Measurements from ENCODE around the gene DVL2.

DNA sequence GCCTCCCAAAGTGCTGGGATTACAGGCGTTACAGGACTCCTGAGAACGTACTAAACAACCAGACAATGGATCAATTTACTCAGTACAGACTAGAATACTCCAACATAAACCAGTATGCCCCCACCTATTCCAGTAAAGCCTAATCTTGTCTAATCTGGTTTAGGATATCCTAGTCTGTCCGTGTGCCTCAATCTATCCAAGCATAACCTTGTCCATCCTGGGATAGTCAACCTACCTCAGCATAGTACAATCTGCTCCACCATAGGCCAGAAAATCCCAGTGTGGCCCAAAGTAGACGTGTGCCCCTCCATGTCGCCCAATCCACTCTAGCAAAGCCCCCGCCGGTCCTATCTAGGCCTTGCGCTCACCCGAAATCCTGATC, 625 bp downstream of the DVL2 start:
- TF ChIP-seq BRCA1 (CRISPR knock-in tag; IDR thresholded peaks at IDR 0.05) (no peak), KDM1A (CRISPR knock-in tag; IDR thresholded peaks at IDR 0.05) (no peak), CCAR2 (optimal IDR thresholded peaks at IDR 0.05; ENCODE audit: low read depth, low read length) (no peak), ZNF772 (CRISPR knock-in tag; IDR thresholded peaks at IDR 0.05) (no peak), HOXA7 (CRISPR knock-in tag; IDR thresholded peaks at IDR 0.05) (no peak), MED1 (CRISPR knock-in tag; IDR thresholded peaks at IDR 0.05) (no peak), MAFK (conservative IDR thresholded peaks at IDR 0.05 in 1 of 2, IDR thresholded peaks at IDR 0.05 in 1 of 2; ENCODE audit: low read length in 2 of 2) (no peak)
- TF ChIP-seq, protein P1, sequence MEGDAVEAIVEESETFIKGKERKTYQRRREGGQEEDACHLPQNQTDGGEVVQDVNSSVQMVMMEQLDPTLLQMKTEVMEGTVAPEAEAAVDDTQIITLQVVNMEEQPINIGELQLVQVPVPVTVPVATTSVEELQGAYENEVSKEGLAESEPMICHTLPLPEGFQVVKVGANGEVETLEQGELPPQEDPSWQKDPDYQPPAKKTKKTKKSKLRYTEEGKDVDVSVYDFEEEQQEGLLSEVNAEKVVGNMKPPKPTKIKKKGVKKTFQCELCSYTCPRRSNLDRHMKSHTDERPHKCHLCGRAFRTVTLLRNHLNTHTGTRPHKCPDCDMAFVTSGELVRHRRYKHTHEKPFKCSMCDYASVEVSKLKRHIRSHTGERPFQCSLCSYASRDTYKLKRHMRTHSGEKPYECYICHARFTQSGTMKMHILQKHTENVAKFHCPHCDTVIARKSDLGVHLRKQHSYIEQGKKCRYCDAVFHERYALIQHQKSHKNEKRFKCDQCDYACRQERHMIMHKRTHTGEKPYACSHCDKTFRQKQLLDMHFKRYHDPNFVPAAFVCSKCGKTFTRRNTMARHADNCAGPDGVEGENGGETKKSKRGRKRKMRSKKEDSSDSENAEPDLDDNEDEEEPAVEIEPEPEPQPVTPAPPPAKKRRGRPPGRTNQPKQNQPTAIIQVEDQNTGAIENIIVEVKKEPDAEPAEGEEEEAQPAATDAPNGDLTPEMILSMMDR (CRISPR knock-in tag; IDR thresholded peaks at IDR 0.05): no peak

All from HepG2 (cell line).